Mesenchymal stem cell (in vitro differentiated cells and primary cell): ENCODE results near the gene PTPRO.

Experiments used
- DNase-seq: peaks from one replicate; pipeline ENCODE4 v3.0.0-alpha.2; 2013
- H2AFZ ChIP-seq: one replicate; pipeline ENCODE4 v1.6.1; 2013; ENCODE audit warnings: low read depth, mild to moderate bottlenecking, control low read depth, inconsistent platforms, low read length, moderate library complexity
- H2AK5ac ChIP-seq: 2 replicates; pipeline ENCODE4 v1.6.1; 2013; ENCODE audit warnings: low read length, moderate library complexity, mild to moderate bottlenecking, inconsistent platforms; ENCODE audit not compliant: severe bottlenecking
- H2BK120ac ChIP-seq: one replicate; pipeline ENCODE4 v1.6.1; 2013; ENCODE audit warnings: low read depth, mild to moderate bottlenecking, inconsistent platforms, low read length, moderate library complexity
- H2BK12ac ChIP-seq, 2 experiments: one replicate each; pipeline ENCODE4 v1.6.1; 2013; ENCODE audit warnings: inconsistent platforms in 2 of 2, low read length in 2 of 2, mild to moderate bottlenecking in 2 of 2, moderate library complexity in 2 of 2, control low read depth in 1 of 2
- H2BK15ac ChIP-seq: one replicate; pipeline ENCODE4 v1.6.1; 2013; ENCODE audit warnings: mild to moderate bottlenecking, low read depth, inconsistent platforms; ENCODE audit not compliant: poor library complexity, severe bottlenecking
- H2BK5ac ChIP-seq: 2 replicates; pipeline ENCODE4 v1.6.1; 2013; ENCODE audit warnings: low read depth, mild to moderate bottlenecking, low read length, control low read depth, inconsistent platforms; ENCODE audit not compliant: poor library complexity, severe bottlenecking
- H3K14ac ChIP-seq, 2 experiments: one replicate each; pipeline ENCODE4 v1.6.1; 2013; ENCODE audit warnings: inconsistent platforms in 2 of 2, low read length in 2 of 2, control low read depth in 1 of 2, mild to moderate bottlenecking in 1 of 2, moderate library complexity in 1 of 2
- H3K18ac ChIP-seq, 2 experiments: one replicate each; pipeline ENCODE4 v1.6.1; 2013; ENCODE audit warnings: inconsistent platforms in 2 of 2, low read length in 2 of 2, control low read depth in 1 of 2, low read depth in 1 of 2, mild to moderate bottlenecking in 1 of 2
- H3K23ac ChIP-seq, 2 experiments: one replicate each; pipeline ENCODE4 v1.6.1; 2013; ENCODE audit warnings: inconsistent platforms in 2 of 2, low read length in 2 of 2, mild to moderate bottlenecking in 2 of 2, moderate library complexity in 2 of 2, control low read depth in 1 of 2
- H3K27ac ChIP-seq: 2 replicates; pipeline ENCODE4 v1.5.1; 2013; ENCODE audit warnings: mild to moderate bottlenecking, moderate library complexity, low read length, control low read depth, inconsistent platforms; ENCODE audit not compliant: poor library complexity, severe bottlenecking
- H3K27me3 ChIP-seq, 2 experiments: 2 replicates each; pipeline versions ENCODE4 v1.6.1 to v1.7.0; 2013; ENCODE audit warnings: low read length in 2 of 2, mild to moderate bottlenecking in 2 of 2, moderate library complexity in 2 of 2, control low read depth in 1 of 2, inconsistent platforms in 1 of 2; ENCODE audit not compliant: control insufficient read depth in 1 of 2, insufficient read depth in 1 of 2
- H3K36me3 ChIP-seq, 2 experiments: 2 replicates each; pipeline versions ENCODE4 v1.6.1 to v1.7.0; 2013; ENCODE audit warnings: low read length in 2 of 2, control low read depth in 1 of 2, inconsistent platforms in 1 of 2, low read depth in 1 of 2, mild to moderate bottlenecking in 1 of 2; ENCODE audit not compliant: insufficient read depth in 2 of 2, control insufficient read depth in 1 of 2
- H3K4ac ChIP-seq, 2 experiments: one replicate each; pipeline ENCODE4 v1.6.1; 2013; ENCODE audit warnings: inconsistent platforms in 2 of 2, low read length in 2 of 2, mild to moderate bottlenecking in 2 of 2, moderate library complexity in 2 of 2, control low read depth in 1 of 2, low read depth in 1 of 2
- H3K4me1 ChIP-seq: 2 replicates; pipeline ENCODE4 v1.6.1; 2013; ENCODE audit warnings: low read depth, low read length, control low read depth; ENCODE audit not compliant: control insufficient read depth, insufficient read depth
- H3K4me2 ChIP-seq: 2 replicates; pipeline ENCODE4 v1.6.1; 2013; ENCODE audit warnings: low read length, mild to moderate bottlenecking, inconsistent platforms; ENCODE audit not compliant: poor library complexity, severe bottlenecking
- H3K4me3 ChIP-seq, 2 experiments: 2 replicates each; pipeline versions ENCODE4 v1.5.1 to v1.7.0; 2013; ENCODE audit warnings: low read length in 2 of 2, mild to moderate bottlenecking in 2 of 2, control low read depth in 1 of 2, low read depth in 1 of 2; ENCODE audit not compliant: insufficient read depth in 1 of 2
- H3K79me1 ChIP-seq: replicated peaks from 2 replicates; pipeline ENCODE4 v1.6.1; 2013; ENCODE audit warnings: mild to moderate bottlenecking, control low read depth, low read length, inconsistent platforms; ENCODE audit not compliant: poor library complexity, severe bottlenecking
- H3K9ac ChIP-seq: 2 replicates; pipeline ENCODE4 v1.7.0; 2013; ENCODE audit warnings: mild to moderate bottlenecking, low read length, moderate library complexity
- H3K9me3 ChIP-seq: 2 replicates; pipeline ENCODE4 v1.7.0; 2013; ENCODE audit warnings: mild to moderate bottlenecking, low read length; ENCODE audit not compliant: control insufficient read depth
- H4K8ac ChIP-seq: one replicate; pipeline ENCODE4 v1.6.1; 2013; ENCODE audit warnings: inconsistent platforms, mild to moderate bottlenecking, low read length, moderate library complexity
- H4K91ac ChIP-seq: one replicate; pipeline ENCODE4 v1.6.1; 2013; ENCODE audit warnings: mild to moderate bottlenecking, low read length, inconsistent platforms
- WGBS: methylation state at CpG from one replicate; pipeline ENCODE4 v1.1.7; 2013; ENCODE audit warnings: mixed read lengths; 5-methylcytosine and 5-hydroxymethylcytosine counted together

The PTPRO gene

GRCh38 chr12:15387772-15388171 is 65.5 kb downstream of the PTPRO start:
- H3K4ac ChIP-seq: no peak overlapping the region
- WGBS: no CpG with 5 or more reads among the region's 1 CpG
- H3K4me2 ChIP-seq: no peak overlapping the region
- H4K91ac ChIP-seq: no peak overlapping the region
- no peak overlapping the region for H3K14ac ChIP-seq
- no peak overlapping the region for H3K9ac ChIP-seq
- no peak overlapping the region for H4K8ac ChIP-seq
- no peak overlapping the region for H2BK120ac ChIP-seq
- no peak for DNase-seq
- no peak overlapping the region for H2AFZ ChIP-seq
- H3K79me1 ChIP-seq: no peaks in the 10 kb centered on the region
- H2BK12ac ChIP-seq: no peak overlapping the region
- no peak overlapping the region for H2BK5ac ChIP-seq
- no peak overlapping the region for H2BK15ac ChIP-seq
- H3K36me3 ChIP-seq: no peaks in the 10 kb centered on the region
- H3K23ac ChIP-seq: no peak overlapping the region
- peaks cover 4% of the 10 kb centered on the region for H3K4me1 ChIP-seq
- H3K4me3 ChIP-seq: no peak overlapping the region
- no peaks in the 10 kb centered on the region for H3K9me3 ChIP-seq
- no peak overlapping the region for H3K27ac ChIP-seq
- no peak overlapping the region for H3K18ac ChIP-seq
- H2AK5ac ChIP-seq: no peak overlapping the region
- H3K27me3 ChIP-seq: no peaks in the 10 kb centered on the region

GRCh38 chr12:15389561-15389960 is 67.3 kb downstream of the PTPRO start:
- Histone ChIP-seq H3K18ac (no peak overlapping the region), H3K4ac (no peak overlapping the region), H2BK15ac (no peak overlapping the region), H2BK5ac (no peak overlapping the region), H3K79me1 (no peaks in the 10 kb centered on the region), H3K9me3 (no peaks in the 10 kb centered on the region), H2BK120ac (no peak overlapping the region), H3K14ac (no peak overlapping the region), H3K4me3 (no peak overlapping the region), H4K91ac (no peak overlapping the region), H4K8ac (no peak overlapping the region), H3K23ac (no peak overlapping the region), H2AK5ac (no peak overlapping the region), H3K4me1 (peaks cover 6% of the 10 kb centered on the region), H2BK12ac (no peak overlapping the region), H3K9ac (no peak overlapping the region), H3K27ac (peak overlapping the region; percentile 32), H2AFZ (no peak overlapping the region), H3K27me3 (no peaks in the 10 kb centered on the region), H3K36me3 (no peaks in the 10 kb centered on the region), H3K4me2 (no peak overlapping the region)
- DNase-seq: no peak
- WGBS: 83% methylated on average over 1 of the region's 1 CpG

- DNase-seq: no peak
- no peaks in the 10 kb centered on the region for H3K9me3 ChIP-seq
- H2BK12ac ChIP-seq: no peak overlapping the region
- no peak overlapping the region for H4K8ac ChIP-seq
- H2BK15ac ChIP-seq: no peak overlapping the region
- no peaks in the 10 kb centered on the region for H3K79me1 ChIP-seq
- H3K27ac ChIP-seq: peak overlapping the region; percentile 84
- H3K4me1 ChIP-seq: peaks cover 6% of the 10 kb centered on the region
- no peak overlapping the region for H3K23ac ChIP-seq
- no peak overlapping the region for H3K14ac ChIP-seq
- no peak overlapping the region for H3K9ac ChIP-seq
- H3K4me3 ChIP-seq: no peak overlapping the region
- H3K27me3 ChIP-seq: no peaks in the 10 kb centered on the region
- H3K4me2 ChIP-seq: no peak overlapping the region
- no peak overlapping the region for H3K4ac ChIP-seq
- no peak overlapping the region for H3K18ac ChIP-seq
- 92% methylated on average over 1 of the region's 1 CpG for WGBS
- H2AK5ac ChIP-seq: no peak overlapping the region
- no peak overlapping the region for H2BK120ac ChIP-seq
- no peak overlapping the region for H2BK5ac ChIP-seq
- no peak overlapping the region for H4K91ac ChIP-seq
- H2AFZ ChIP-seq: no peak overlapping the region
- H3K36me3 ChIP-seq: no peaks in the 10 kb centered on the region
These were observed 70.7 kb downstream of the PTPRO start for GRCh38 chr12:15393037-15393436.

GRCh38 chr12:15393995-15394394 is 71.7 kb downstream of the PTPRO start:
- Histone ChIP-seq H3K79me1 (no peaks in the 10 kb centered on the region), H3K4me3 (no peak overlapping the region), H3K27me3 (no peaks in the 10 kb centered on the region), H2BK15ac (no peak overlapping the region), H3K23ac (no peak overlapping the region), H4K91ac (no peak overlapping the region), H3K36me3 (no peaks in the 10 kb centered on the region), H3K14ac (no peak overlapping the region), H3K27ac (peak overlapping the region; percentile 76), H3K4ac (no peak overlapping the region), H3K4me2 (no peak overlapping the region), H2BK120ac (no peak overlapping the region), H4K8ac (no peak overlapping the region), H2AK5ac (peak overlapping the region; percentile 100), H3K18ac (no peak overlapping the region), H3K9ac (no peak overlapping the region), H3K9me3 (no peaks in the 10 kb centered on the region), H3K4me1 (peaks cover 6% of the 10 kb centered on the region), H2BK5ac (no peak overlapping the region), H2BK12ac (no peak overlapping the region), H2AFZ (no peak overlapping the region)
- no peak for DNase-seq
